H1 (cell line): ENCODE data around the gene KIZ. TPM values are rescaled to one million over a fixed set of nuclear protein-coding genes. Genes with fewer than 3 reads are reported as not detected.

Experiments
- CTCF ChIA-PET: fragments of 300-600 bp; sonication (Branson Sonifier 250); formaldehyde crosslinking; loops from one replicate; lab custom pipeline; 2021; ENCODE audit not compliant: partially characterized antibody; lab: Charles Lee
- POLR2A ChIA-PET: fragments of 300-600 bp; sonication (Branson Sonifier 250); formaldehyde crosslinking; loops from one replicate; lab custom pipeline; 2021; ENCODE audit warnings: inconsistent platforms; ENCODE audit not compliant: partially characterized antibody; lab: Charles Lee
- DNase-seq, 2 experiments: peaks; one replicate each; pipeline versions ENCODE4 v3.0.0 to v3.0.0-alpha.2; 2010 to 2022; ENCODE audit warnings: low spot score in 2 of 2, low read depth in 1 of 2, mixed read lengths in 1 of 2
- FAIRE-seq: peaks from 2 replicates; lab custom pipeline; 2011; peaks lifted over from hg19 to GRCh38; lab: Jason Lieb, UNC
- H2AFZ ChIP-seq: 2 replicates; pipeline ENCODE4 v1.8.1; 2012; ENCODE audit warnings: low read length, inconsistent platforms
- H2AK5ac ChIP-seq: 2 replicates; pipeline ENCODE4 v1.6.1; 2013; ENCODE audit warnings: low read depth, low read length
- H2BK120ac ChIP-seq: replicated peaks from 2 replicates; pipeline ENCODE3; 2013; ENCODE audit warnings: low read depth, low read length, inconsistent platforms
- H2BK12ac ChIP-seq: 2 replicates; pipeline ENCODE4 v1.6.1; 2013; ENCODE audit warnings: low read depth, low read length
- H2BK15ac ChIP-seq: 2 replicates; pipeline ENCODE4 v1.6.1; 2013; ENCODE audit warnings: low read length
- H2BK20ac ChIP-seq: 2 replicates; pipeline ENCODE4 v1.6.1; 2013; ENCODE audit warnings: low read length
- H2BK5ac ChIP-seq: 2 replicates; pipeline ENCODE4 v1.6.1; 2013; ENCODE audit warnings: low read depth, low read length
- H3K14ac ChIP-seq: 2 replicates; pipeline ENCODE4 v1.6.1; 2013; ENCODE audit warnings: inconsistent platforms; ENCODE audit not compliant: insufficient read length
- H3K18ac ChIP-seq: 2 replicates; pipeline ENCODE4 v1.6.1; 2013; ENCODE audit warnings: low read length; ENCODE audit errors: extremely low read depth
- H3K23ac ChIP-seq: 2 replicates; pipeline ENCODE4 v1.6.1; 2013; ENCODE audit warnings: inconsistent platforms; ENCODE audit not compliant: insufficient read length
- H3K23me2 ChIP-seq: 2 replicates; pipeline ENCODE4 v1.6.1; 2013; ENCODE audit warnings: low read depth, low read length
- H3K27ac ChIP-seq: 2 replicates; pipeline ENCODE4 v1.6.1; 2011; ENCODE audit warnings: low read depth, low read length, inconsistent platforms
- H3K27me3 ChIP-seq, 4 experiments: replicated peaks in 1 of 4; 1 replicate in 1 of 4; 2 replicates in 3 of 4; pipeline versions ENCODE4 v1.6.1 to v1.8.1; 2011 to 2013; ENCODE audit warnings: low read length in 3 of 4, mild to moderate bottlenecking in 3 of 4, inconsistent platforms in 2 of 4, mixed read lengths in 2 of 4, moderate library complexity in 1 of 4; ENCODE audit not compliant: control insufficient read depth in 3 of 4, insufficient read depth in 3 of 4; ENCODE audit errors: extremely low read depth in 1 of 4
- H3K36me3 ChIP-seq, 4 experiments: 2 replicates each; pipeline versions ENCODE4 v1.6.1 to v1.8.1; 2011 to 2013; ENCODE audit warnings: mild to moderate bottlenecking in 4 of 4, low read length in 3 of 4, moderate library complexity in 2 of 4, control low read depth in 1 of 4, inconsistent platforms in 1 of 4; ENCODE audit not compliant: insufficient read depth in 4 of 4, control insufficient read depth in 2 of 4
- H3K4ac ChIP-seq: replicated peaks from 2 replicates; pipeline ENCODE3; 2013; ENCODE audit warnings: low read length, low read depth, mixed read lengths, inconsistent platforms; ENCODE audit not compliant: insufficient read length
- H3K4me1 ChIP-seq, 4 experiments: replicated peaks in 1 of 4; 1 replicate in 1 of 4; 2 replicates in 3 of 4; pipeline versions ENCODE4 v1.6.1 to v1.8.1; 2011 to 2013; ENCODE audit warnings: low read length in 3 of 4, inconsistent platforms in 2 of 4, mixed read lengths in 1 of 4; ENCODE audit not compliant: insufficient read depth in 4 of 4, control insufficient read depth in 3 of 4
- H3K4me2 ChIP-seq, 2 experiments: 2 replicates each; pipeline versions ENCODE4 v1.6.1 to v1.8.1; 2011 to 2013; ENCODE audit warnings: low read depth in 2 of 2, low read length in 2 of 2, control low read depth in 1 of 2, inconsistent platforms in 1 of 2, mild to moderate bottlenecking in 1 of 2; ENCODE audit not compliant: insufficient read depth in 1 of 2
- H3K4me3 ChIP-seq, 4 experiments: fragments of 200-600, 300-600 bp in 1 of 4; sonication (generic), shearing (Covaris generic), sonication (Bioruptor Twin) in 1 of 4; 2 replicates each; pipeline versions ENCODE4 v1.5.1 to v1.8.1; 2011 to 2016; ENCODE audit warnings: low read length in 4 of 4, low read depth in 3 of 4, control low read depth in 2 of 4, inconsistent platforms in 2 of 4, mild to moderate bottlenecking in 2 of 4, mixed read lengths in 1 of 4, moderate library complexity in 1 of 4; ENCODE audit not compliant: insufficient read depth in 2 of 4; ENCODE audit errors: extremely low read depth in 1 of 4
- H3K56ac ChIP-seq: replicated peaks from 2 replicates; pipeline ENCODE3; 2013; ENCODE audit warnings: low read depth, mild to moderate bottlenecking, mixed read lengths, low read length, inconsistent platforms; ENCODE audit not compliant: insufficient read length
- H3K79me1 ChIP-seq: 2 replicates; pipeline ENCODE4 v1.6.1; 2013; ENCODE audit warnings: low read depth, low read length, control low read depth
- H3K79me2 ChIP-seq, 2 experiments: 2 replicates each; pipeline versions ENCODE4 v1.6.1 to v1.8.1; 2012 to 2013; ENCODE audit warnings: low read length in 2 of 2, mild to moderate bottlenecking in 2 of 2, inconsistent platforms in 1 of 2; ENCODE audit not compliant: insufficient read depth in 2 of 2, control insufficient read depth in 1 of 2
- H3K9ac ChIP-seq, 4 experiments: replicated peaks in 1 of 4; 1 replicate in 1 of 4; 2 replicates in 3 of 4; pipeline versions ENCODE4 v1.6.1 to v1.8.1; 2011 to 2013; ENCODE audit warnings: low read depth in 3 of 4, low read length in 3 of 4, control low read depth in 2 of 4, mild to moderate bottlenecking in 2 of 4, moderate library complexity in 2 of 4, inconsistent platforms in 1 of 4; ENCODE audit errors: extremely low read depth in 1 of 4
- H3K9me3 ChIP-seq, 2 experiments: 2 replicates each; pipeline versions ENCODE4 v1.6.1 to v1.8.1; 2012 to 2013; ENCODE audit warnings: mild to moderate bottlenecking in 2 of 2, moderate library complexity in 2 of 2, control low read depth in 1 of 2, inconsistent platforms in 1 of 2, low read depth in 1 of 2, low read length in 1 of 2, mixed read lengths in 1 of 2; ENCODE audit not compliant: insufficient read depth in 2 of 2
- H4K20me1 ChIP-seq, 2 experiments: replicated peaks in 1 of 2; 2 replicates each; pipeline versions ENCODE3 to v1.8.1; 2011 to 2013; ENCODE audit warnings: inconsistent platforms in 2 of 2, low read length in 2 of 2, mild to moderate bottlenecking in 1 of 2; ENCODE audit not compliant: insufficient read depth in 2 of 2, control insufficient read depth in 1 of 2
- H4K5ac ChIP-seq: 2 replicates; pipeline ENCODE4 v1.6.1; 2013; ENCODE audit warnings: low read length, low read depth, mixed read lengths, inconsistent platforms; ENCODE audit not compliant: insufficient read length
- H4K8ac ChIP-seq: 2 replicates; pipeline ENCODE4 v1.8.0; 2013; ENCODE audit warnings: mild to moderate bottlenecking, moderate library complexity, low read length, inconsistent platforms; ENCODE audit not compliant: insufficient read depth; ENCODE audit errors: extremely low read depth
- H4K91ac ChIP-seq: replicated peaks from 2 replicates; pipeline ENCODE3; 2013; ENCODE audit warnings: low read length, mixed read lengths, inconsistent platforms; ENCODE audit not compliant: insufficient read length
- NANOG ChIP-seq: IDR thresholded peaks from 2 replicates; pipeline ENCODE4 v1.6.1; 2011; ENCODE audit warnings: low read length, low read depth, mild to moderate bottlenecking, inconsistent platforms; ENCODE audit not compliant: insufficient read depth, poor library complexity, severe bottlenecking
- SUZ12 ChIP-seq: fragments of 200-600 bp; sonication (generic); IDR thresholded peaks from 2 replicates; pipeline ENCODE4 v1.6.1; 2012; ENCODE audit warnings: mild to moderate bottlenecking, inconsistent platforms, low read length, moderate library complexity, mixed read lengths
- WGBS, 2 experiments: shearing (Covaris generic) in 1 of 2; methylation state at CpG; one replicate each; pipeline versions ENCODE4 v1.1.6 to v1.1.7; 2013 to 2015; ENCODE audit warnings: low lambda C conversion rate in 2 of 2, mixed read lengths in 2 of 2, inconsistent platforms in 1 of 2, low coverage in 1 of 2, missing lambda C conversion rate in 1 of 2; ENCODE audit not compliant: insufficient replicate concordance in 2 of 2, insufficient coverage in 1 of 2, insufficient read length in 1 of 2; ENCODE audit errors: extremely low coverage in 1 of 2, missing lambda C conversion rate in 1 of 2; 5-methylcytosine and 5-hydroxymethylcytosine counted together
- polyA plus RNA-seq, 7 experiments: library from polyadenylated mRNA; depleted of rRNA in 3 of 7; stranded (reverse) in 5 of 7; unstranded in 2 of 7; fragments of >200 nt in 5 of 7; fragments of 200-250 nt in 2 of 7; gene quantifications; 1 replicate in 5 of 7; 2 replicates in 1 of 7; 4 replicates in 1 of 7; pipeline versions ENCODE4 v1.2.1 to v1.2.3, GENCODE V29; 2011 to 2013; ENCODE audit warnings: missing spikeins in 2 of 7, mixed read lengths in 2 of 7
- total RNA-seq: library from RNA; stranded (reverse); fragmentation: NEBNext Ultra II Directional; extraction: Animal tissue kit (Norgen Biotek cat#: 25700); gene quantifications from 2 replicates; pipeline ENCODE4 v1.2.1, GENCODE V29; 2021

The KIZ gene
- total and polyA plus RNA-seq, 2 of the 8 experiments (the other 6 are each of a cell fraction or from before 2014, with no cell fraction given) = 13.0 to 51.7 TPM

DNA sequence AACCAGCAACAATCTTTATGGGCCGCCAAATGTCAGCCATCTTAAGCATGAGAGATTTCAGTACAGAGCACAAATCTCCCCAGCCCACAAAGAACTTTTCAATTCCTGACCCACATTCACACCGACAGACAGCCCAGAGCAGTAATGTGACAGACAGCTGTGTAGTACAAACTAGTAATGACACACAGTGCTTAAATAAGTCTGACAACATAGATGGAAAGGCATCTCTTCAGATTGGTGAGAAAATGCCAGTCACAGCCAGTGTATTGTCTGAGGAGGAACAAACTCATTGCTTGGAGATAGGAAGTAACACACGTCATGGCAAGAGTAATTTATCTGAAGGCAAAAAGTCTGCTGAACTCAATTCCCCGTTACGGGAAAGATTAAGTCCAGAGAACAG lies 36.0 kb downstream of the KIZ start:
- H3K23ac ChIP-seq = no peak overlapping the region
- no peaks in the 10 kb centered on the region for H3K23me2 ChIP-seq
- no peak overlapping the region for H2BK15ac ChIP-seq
- no peak overlapping the region for H2BK20ac ChIP-seq
- H3K4ac ChIP-seq = no peak overlapping the region
- WGBS, 2 experiments = 94% methylated on average over 5 of the region's 5 CpGs; no CpG with 5 or more reads in 1 of the 2 experiments
- no peak overlapping the region for H2BK120ac ChIP-seq
- no peak overlapping the region for H3K9ac ChIP-seq
- FAIRE-seq (no peak), DNase-seq (no peak)
- POLR2A ChIA-PET = no interaction called here
- peak overlapping the region; percentile 37; the same call in 1 of the 2 replicates for H3K27ac ChIP-seq
- peaks cover 0 to 6% (median 4%) of the 10 kb centered on the region in 4 experiments; a peak in 1 of 8 replicates for H3K36me3 ChIP-seq
- H4K8ac ChIP-seq = no peak overlapping the region
- H3K79me1 ChIP-seq = no peaks in the 10 kb centered on the region
- H4K91ac ChIP-seq = no peak overlapping the region
- H3K79me2 ChIP-seq = no peaks in the 10 kb centered on the region
- no peak overlapping the region for H3K4me3 ChIP-seq
- H3K27me3 ChIP-seq = no peaks in the 10 kb centered on the region
- no peaks in the 10 kb centered on the region for H3K9me3 ChIP-seq
- no peak overlapping the region for H2BK5ac ChIP-seq
- H3K4me2 ChIP-seq = no peak overlapping the region
- H3K56ac ChIP-seq = no peak overlapping the region
- CTCF ChIA-PET = no interaction called here
- H3K4me1 ChIP-seq = no peaks in the 10 kb centered on the region
- no peak overlapping the region for H2AK5ac ChIP-seq
- no peak overlapping the region for H2AFZ ChIP-seq
- no peak overlapping the region for H3K18ac ChIP-seq
- H3K14ac ChIP-seq = no peak overlapping the region
- H4K20me1 ChIP-seq = no peaks in the 10 kb centered on the region
- H4K5ac ChIP-seq = no peak overlapping the region
- no peak overlapping the region for H2BK12ac ChIP-seq
- no peak for TF ChIP-seq SUZ12
- no peak for TF ChIP-seq NANOG
